HEK293 (cell line): ENCODE measurements around the gene ENO4.

Source experiments
- BCL11A ChIP-seq: fragments of 450-650 bp; formaldehyde crosslinking; IDR thresholded peaks from 2 replicates; pipeline ENCODE4 v1.5.1; 2016; ENCODE audit warnings: low read depth, missing biosample characterization, missing genetic modification characterization
- CTCF ChIP-seq: fragments of 450-650 bp; formaldehyde crosslinking; IDR thresholded peaks from 2 replicates; pipeline ENCODE4 v1.5.1; 2016; ENCODE audit warnings: missing biosample characterization, missing genetic modification characterization
- EGR2 ChIP-seq: fragments of 450-650 bp; formaldehyde crosslinking; IDR thresholded peaks from 2 replicates; pipeline ENCODE4 v1.5.1; 2016; ENCODE audit warnings: low read depth, missing biosample characterization, missing genetic modification characterization
- KLF10 ChIP-seq: fragments of 450-650 bp; IDR thresholded peaks from 2 replicates; pipeline ENCODE4 v1.5.1; 2018; ENCODE audit warnings: missing biosample characterization, mild to moderate bottlenecking, missing genetic modification characterization
- PATZ1 ChIP-seq: fragments of 450-650 bp; formaldehyde crosslinking; IDR thresholded peaks from 2 replicates; pipeline ENCODE4 v1.5.1; 2016; ENCODE audit warnings: missing biosample characterization, missing genetic modification characterization
- PBX3 ChIP-seq: sonication (generic); formaldehyde crosslinking; IDR thresholded peaks from 2 replicates; pipeline ENCODE4 v1.8.1; 2022; ENCODE audit warnings: mild to moderate bottlenecking, moderate library complexity, missing genetic modification reagents
- SETDB1 ChIP-seq: IDR thresholded peaks from one replicate; pipeline ENCODE4 v1.6.1; 2017; ENCODE audit warnings: mild to moderate bottlenecking, low read length, moderate library complexity, mixed read lengths; ENCODE audit not compliant: insufficient read length
- SP3 ChIP-seq: fragments of 450-650 bp; formaldehyde crosslinking; IDR thresholded peaks from 2 replicates; pipeline ENCODE4 v1.5.1; 2016; ENCODE audit warnings: missing biosample characterization, missing genetic modification characterization
- ZBTB10 ChIP-seq: fragments of 450-650 bp; formaldehyde crosslinking; IDR thresholded peaks from 2 replicates; pipeline ENCODE4 v1.5.1; 2016; ENCODE audit warnings: missing biosample characterization, missing genetic modification characterization
- ZBTB26 ChIP-seq: fragments of 450-650 bp; formaldehyde crosslinking; optimal IDR thresholded peaks from 2 replicates; pipeline ENCODE3; 2016; ENCODE audit warnings: missing biosample characterization, mild to moderate bottlenecking, missing genetic modification characterization
- ZBTB8A ChIP-seq: fragments of 450-650 bp; formaldehyde crosslinking; IDR thresholded peaks from 2 replicates; pipeline ENCODE4 v1.5.1; 2016; ENCODE audit warnings: missing biosample characterization, missing genetic modification characterization
- ZNF10 ChIP-seq: fragments of 450-650 bp; formaldehyde crosslinking; IDR thresholded peaks from 2 replicates; pipeline ENCODE4 v1.5.1; 2017; ENCODE audit warnings: missing biosample characterization, missing genetic modification characterization
- ZNF138 ChIP-seq: fragments of 450-650 bp; formaldehyde crosslinking; IDR thresholded peaks from 2 replicates; pipeline ENCODE4 v1.5.1; 2016; ENCODE audit warnings: missing biosample characterization, missing genetic modification characterization, borderline replicate concordance
- ZNF610 ChIP-seq: fragments of 450-650 bp; formaldehyde crosslinking; IDR thresholded peaks from 2 replicates; pipeline ENCODE4 v1.5.1; 2016; ENCODE audit warnings: missing biosample characterization, missing genetic modification characterization, borderline replicate concordance

- TF ChIP-seq PBX3 (CRISPR knock-in tag) (no peak), CTCF (tag by site-specific recombination) (no peak), ZNF10 (no peak), ZBTB10 (tag by site-specific recombination) (no peak), SP3 (tag by site-specific recombination) (no peak), PATZ1 (tag by site-specific recombination) (no peak), ZBTB26 (tag by site-specific recombination) (no peak), EGR2 (tag by site-specific recombination) (no peak), ZNF138 (tag by site-specific recombination) (no peak), SETDB1 (no peak), BCL11A (no peak), ZNF610 (tag by site-specific recombination) (no peak), KLF10 (tag by site-specific recombination) (no peak), ZBTB8A (tag by site-specific recombination) (no peak)
These were observed 66.0 kb downstream of the ENO4 start for GRCh38 chr10:116915340-116915739.
